Esophagus squamous epithelium (tissue), 5 donors: ENCODE results near the gene CLCN2. TPM values are rescaled to one million over a fixed set of nuclear protein-coding genes. Genes with fewer than 3 reads are reported as not detected.

Experiments
- DNase-seq: peaks from one replicate; lab custom pipeline; 2025; lab: John Stamatoyannopoulos, UW
- H3K27ac ChIP-seq, 4 donors: fragments of 200-600 bp; sonication (generic); one replicate each; pipeline ENCODE4 v1.5.1; 2016 to 2019; ENCODE audit warnings: mild to moderate bottlenecking in 1 of 4
- H3K27me3 ChIP-seq, 4 donors: fragments of 200-600 bp; sonication (generic); 1 replicate in 3 of 4; 2 replicates in 1 of 4; pipeline versions ENCODE4 v1.5.1 to v1.6.0; 2017 to 2021; ENCODE audit warnings: antibody characterized with exemption in 1 of 4
- H3K36me3 ChIP-seq, 3 donors: fragments of 200-600 bp; sonication (generic); one replicate each; pipeline ENCODE4 v1.5.1; 2016 to 2019
- H3K4me1 ChIP-seq, 3 donors: fragments of 200-600 bp; sonication (generic); one replicate each; pipeline ENCODE4 v1.5.1; 2017 to 2019
- H3K4me3 ChIP-seq, 4 donors: fragments of 200-600 bp; sonication (generic); 1 replicate in 3 of 4; 2 replicates in 1 of 4; pipeline ENCODE4 v1.5.1; 2016 to 2019; ENCODE audit warnings: mild to moderate bottlenecking in 2 of 4, moderate library complexity in 1 of 4
- H3K9me3 ChIP-seq, 3 donors: fragments of 200-600 bp; sonication (generic); one replicate each; pipeline ENCODE4 v1.5.1; 2016 to 2019
- POLR2A ChIP-seq, 4 donors: fragments of 450-650 bp; IDR thresholded peaks; one replicate each; pipeline ENCODE4 v1.6.1; 2017; ENCODE audit warnings: antibody characterized with exemption in 4 of 4, mild to moderate bottlenecking in 4 of 4, moderate library complexity in 3 of 4
- WGBS, 2 donors: methylation state at CpG; one replicate each; pipeline ENCODE4 v1.1.5; 2018; 5-methylcytosine and 5-hydroxymethylcytosine counted together
- intact Hi-C: fragments of 100-400 bp; cut with DNase I; formaldehyde crosslinking; loops from one replicate; pipeline ENCODE4 v1.15.0; 2022
- total RNA-seq, 4 donors: library from RNA; depleted of rRNA; stranded (reverse); fragments of >200 nt; gene quantifications; one replicate each; pipeline ENCODE4 v1.1.0, GENCODE V29; 2016
- TF ChIP-seq, protein P1 (sequence below), 6 experiments: fragments of 450-650 bp in 4 of 6; fragments of 200-600 bp in 2 of 6; sonication (generic) in 2 of 6; IDR thresholded peaks; one replicate each; pipeline ENCODE4 v1.5.1; 2016 to 2019; ENCODE audit warnings: antibody characterized with exemption in 6 of 6, mild to moderate bottlenecking in 4 of 6, moderate library complexity in 4 of 6
- donor health status: DM: yes; HTN: yes; CAD: no.

The CLCN2 gene
- total RNA-seq, 4 donors from 2014 or later: 2.1 to 4.2 (median 3.0) TPM

DNA sequence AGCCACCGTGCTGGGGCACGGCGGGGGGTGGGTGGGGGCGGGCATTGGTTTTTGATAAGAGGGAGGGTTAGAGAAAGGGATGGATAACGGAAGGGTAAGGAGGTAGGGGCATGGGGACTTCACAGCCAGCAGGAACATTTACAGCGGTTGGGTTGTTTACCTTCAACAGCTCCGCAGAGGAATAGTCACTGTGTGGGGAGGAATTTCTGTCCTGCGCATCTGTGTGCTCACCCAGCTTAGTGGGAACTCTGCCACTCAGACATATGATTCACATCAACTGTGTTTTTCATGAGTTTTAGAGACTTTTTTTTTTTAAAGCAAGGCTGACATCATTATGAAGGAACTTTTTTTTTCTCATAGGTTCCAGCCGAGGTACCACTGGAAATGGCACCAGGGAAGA is 38.0 kb upstream of the CLCN2 start:
- WGBS, 2 donors: 17 to 27% methylated on average over 5 of the region's 9 CpGs
- Histone ChIP-seq H3K27ac (no peak overlapping the region), H3K36me3 (no peaks in the 10 kb centered on the region), H3K9me3 (no peaks in the 10 kb centered on the region), H3K27me3 (peaks cover 0 to 25% (median 0%) of the 10 kb centered on the region in 4 donors), H3K4me3 (no peak overlapping the region), H3K4me1 (no peaks in the 10 kb centered on the region)
- DNase-seq: no peak
- intact Hi-C loops: no loop called here
- TF ChIP-seq, protein P1, sequence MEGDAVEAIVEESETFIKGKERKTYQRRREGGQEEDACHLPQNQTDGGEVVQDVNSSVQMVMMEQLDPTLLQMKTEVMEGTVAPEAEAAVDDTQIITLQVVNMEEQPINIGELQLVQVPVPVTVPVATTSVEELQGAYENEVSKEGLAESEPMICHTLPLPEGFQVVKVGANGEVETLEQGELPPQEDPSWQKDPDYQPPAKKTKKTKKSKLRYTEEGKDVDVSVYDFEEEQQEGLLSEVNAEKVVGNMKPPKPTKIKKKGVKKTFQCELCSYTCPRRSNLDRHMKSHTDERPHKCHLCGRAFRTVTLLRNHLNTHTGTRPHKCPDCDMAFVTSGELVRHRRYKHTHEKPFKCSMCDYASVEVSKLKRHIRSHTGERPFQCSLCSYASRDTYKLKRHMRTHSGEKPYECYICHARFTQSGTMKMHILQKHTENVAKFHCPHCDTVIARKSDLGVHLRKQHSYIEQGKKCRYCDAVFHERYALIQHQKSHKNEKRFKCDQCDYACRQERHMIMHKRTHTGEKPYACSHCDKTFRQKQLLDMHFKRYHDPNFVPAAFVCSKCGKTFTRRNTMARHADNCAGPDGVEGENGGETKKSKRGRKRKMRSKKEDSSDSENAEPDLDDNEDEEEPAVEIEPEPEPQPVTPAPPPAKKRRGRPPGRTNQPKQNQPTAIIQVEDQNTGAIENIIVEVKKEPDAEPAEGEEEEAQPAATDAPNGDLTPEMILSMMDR (IDR thresholded peaks at IDR 0.05): no peak
- no peak for TF ChIP-seq POLR2A (IDR thresholded peaks at IDR 0.05)

DNA sequence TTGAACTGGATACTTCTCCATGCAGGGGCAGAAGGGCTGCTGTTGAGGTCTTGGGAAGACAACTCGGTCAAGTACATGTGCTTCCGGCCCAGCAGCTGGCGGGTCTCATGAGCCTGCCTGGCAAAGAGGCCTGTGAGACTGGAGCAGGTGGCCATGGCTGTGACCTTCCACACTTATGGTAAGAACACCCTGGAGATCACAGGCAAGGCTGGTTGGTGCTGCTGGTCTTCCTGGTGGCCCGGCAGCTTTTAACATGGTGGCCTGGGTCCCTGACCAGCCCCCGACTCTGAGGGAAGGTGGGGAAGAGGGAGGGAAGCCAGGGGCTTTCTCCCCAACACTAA is 33.9 kb upstream of the CLCN2 start:
- intact Hi-C loops: no loop called here
- H3K4me3 ChIP-seq: no peak overlapping the region
- H3K36me3 ChIP-seq: no peaks in the 10 kb centered on the region
- TF ChIP-seq, protein P1 (IDR thresholded peaks at IDR 0.05): no peak
- no peak for TF ChIP-seq POLR2A (IDR thresholded peaks at IDR 0.05)
- DNase-seq: no peak
- no peaks in the 10 kb centered on the region for H3K9me3 ChIP-seq
- no peak overlapping the region for H3K27ac ChIP-seq
- 65% methylated on average over 5 of the region's 5 CpGs; no CpG with 5 or more reads in 1 of the 2 donors for WGBS, 2 donors
- H3K4me1 ChIP-seq: no peaks in the 10 kb centered on the region
- peaks cover 0 to under 1% (median 0%) of the 10 kb centered on the region in 4 donors for H3K27me3 ChIP-seq

DNA sequence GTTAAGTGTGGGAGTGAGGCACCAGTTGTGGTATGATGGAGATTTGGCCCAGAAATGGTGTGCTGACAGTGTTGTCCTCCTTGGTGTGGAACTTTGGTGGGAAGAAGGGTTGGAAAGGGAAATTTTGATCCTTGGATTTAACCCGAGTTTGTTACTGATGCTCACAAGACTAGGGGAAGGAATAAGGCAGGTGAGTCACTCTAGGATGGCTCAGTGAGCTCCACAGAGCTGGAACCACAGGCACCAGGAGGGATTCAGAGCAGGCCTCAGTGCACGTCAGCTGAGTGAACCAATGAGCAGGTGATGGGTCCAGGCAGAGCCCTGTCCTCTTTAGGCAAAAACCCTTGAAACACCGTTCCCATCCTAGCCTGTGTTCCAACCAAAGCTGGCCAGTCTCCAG is 29.9 kb upstream of the CLCN2 start:
- H3K9me3 ChIP-seq: no peaks in the 10 kb centered on the region
- intact Hi-C loops: no loop called here
- 59 to 80% methylated on average over 3 of the region's 3 CpGs for WGBS, 2 donors
- no peak overlapping the region for H3K27ac ChIP-seq
- no peak overlapping the region for H3K4me3 ChIP-seq
- H3K36me3 ChIP-seq: no peaks in the 10 kb centered on the region
- peaks cover 0 to 12% (median 0%) of the 10 kb centered on the region in 4 donors for H3K27me3 ChIP-seq
- H3K4me1 ChIP-seq: no peaks in the 10 kb centered on the region
- no peak for TF ChIP-seq POLR2A (IDR thresholded peaks at IDR 0.05)
- TF ChIP-seq, protein P1 (IDR thresholded peaks at IDR 0.05): no peak
- no peak for DNase-seq

DNA sequence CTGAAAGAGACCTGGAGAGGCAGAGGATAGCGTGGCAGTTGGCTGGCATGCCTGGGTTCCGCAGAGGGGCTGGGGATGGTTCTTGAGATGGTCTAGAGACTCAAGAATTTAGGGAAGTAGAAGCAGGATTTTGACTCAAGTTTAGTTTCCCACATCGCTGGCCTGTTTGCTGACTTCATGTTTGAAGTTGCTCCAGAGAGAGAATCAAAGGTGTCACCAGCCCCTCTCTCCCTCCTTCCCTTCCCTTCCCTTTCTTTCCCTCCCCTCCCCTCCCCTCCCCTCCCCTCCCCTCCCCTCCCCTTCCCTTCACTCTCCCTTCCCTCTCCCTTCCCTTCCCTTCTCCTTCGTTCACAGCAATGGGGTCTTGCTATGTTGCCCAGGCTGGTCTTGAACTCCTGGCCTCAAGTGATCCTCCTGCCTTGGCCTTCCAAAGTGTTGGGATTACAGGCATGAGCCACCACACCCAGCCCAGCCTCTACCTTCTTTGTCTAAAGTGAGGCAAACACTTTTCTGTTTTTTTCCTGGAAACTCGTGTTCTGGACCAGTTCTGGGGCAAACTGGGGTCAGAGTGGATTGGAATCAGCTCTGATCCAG is 28.6 kb upstream of the CLCN2 start:
- intact Hi-C loops: no loop called here
- Histone ChIP-seq H3K4me1 (no peaks in the 10 kb centered on the region), H3K27ac (no peak overlapping the region), H3K9me3 (no peaks in the 10 kb centered on the region), H3K4me3 (no peak overlapping the region), H3K36me3 (no peaks in the 10 kb centered on the region), H3K27me3 (peaks cover 0 to 17% (median 0%) of the 10 kb centered on the region in 4 donors)
- no peak for DNase-seq
- WGBS, 2 donors: 62 to 87% methylated on average over 5 of the region's 5 CpGs
- TF ChIP-seq, protein P1 (IDR thresholded peaks at IDR 0.05): no peak
- no peak for TF ChIP-seq POLR2A (IDR thresholded peaks at IDR 0.05)

DNA sequence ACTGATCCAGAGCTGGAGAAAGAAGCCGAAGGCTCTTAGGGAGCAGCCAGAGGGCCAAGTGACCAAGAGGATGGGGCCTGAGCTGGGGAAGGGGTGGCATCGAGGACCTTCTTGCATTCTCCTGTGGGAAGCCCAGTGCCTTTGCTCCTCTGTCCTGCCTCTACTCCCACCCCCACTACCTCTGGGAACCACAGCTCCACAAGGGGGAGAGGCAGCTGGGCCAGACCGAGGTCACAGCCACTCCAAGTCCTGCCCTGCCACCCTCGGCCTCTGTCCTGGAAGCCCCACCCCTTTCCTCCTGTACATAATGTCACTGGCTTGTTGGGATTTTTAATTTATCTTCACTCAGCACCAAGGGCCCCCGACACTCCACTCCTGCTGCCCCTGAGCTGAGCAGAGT is 28.0 kb upstream of the CLCN2 start:
- intact Hi-C loops: no loop called here
- no peaks in the 10 kb centered on the region for H3K36me3 ChIP-seq
- WGBS, 2 donors: 49 to 57% methylated on average over 3 to 5 of the region's 5 CpGs
- no peak overlapping the region for H3K4me3 ChIP-seq
- H3K9me3 ChIP-seq: no peaks in the 10 kb centered on the region
- peaks cover 0 to 21% (median 0%) of the 10 kb centered on the region in 4 donors for H3K27me3 ChIP-seq
- DNase-seq: no peak
- no peak overlapping the region for H3K27ac ChIP-seq
- no peak for TF ChIP-seq POLR2A (IDR thresholded peaks at IDR 0.05)
- TF ChIP-seq, protein P1 (IDR thresholded peaks at IDR 0.05): no peak
- no peaks in the 10 kb centered on the region for H3K4me1 ChIP-seq
